Right kidney (tissue), 1 donor: ENCODE data around the gene IRF8.

Experiments used
- DNase-seq: peaks from one replicate; pipeline ENCODE4 v3.0.0-alpha.2; 2016

Gene IRF8

GRCh38 chr16:85960486-85961046 lies 61.6 kb downstream of the IRF8 start:
- no peak for DNase-seq

DNA sequence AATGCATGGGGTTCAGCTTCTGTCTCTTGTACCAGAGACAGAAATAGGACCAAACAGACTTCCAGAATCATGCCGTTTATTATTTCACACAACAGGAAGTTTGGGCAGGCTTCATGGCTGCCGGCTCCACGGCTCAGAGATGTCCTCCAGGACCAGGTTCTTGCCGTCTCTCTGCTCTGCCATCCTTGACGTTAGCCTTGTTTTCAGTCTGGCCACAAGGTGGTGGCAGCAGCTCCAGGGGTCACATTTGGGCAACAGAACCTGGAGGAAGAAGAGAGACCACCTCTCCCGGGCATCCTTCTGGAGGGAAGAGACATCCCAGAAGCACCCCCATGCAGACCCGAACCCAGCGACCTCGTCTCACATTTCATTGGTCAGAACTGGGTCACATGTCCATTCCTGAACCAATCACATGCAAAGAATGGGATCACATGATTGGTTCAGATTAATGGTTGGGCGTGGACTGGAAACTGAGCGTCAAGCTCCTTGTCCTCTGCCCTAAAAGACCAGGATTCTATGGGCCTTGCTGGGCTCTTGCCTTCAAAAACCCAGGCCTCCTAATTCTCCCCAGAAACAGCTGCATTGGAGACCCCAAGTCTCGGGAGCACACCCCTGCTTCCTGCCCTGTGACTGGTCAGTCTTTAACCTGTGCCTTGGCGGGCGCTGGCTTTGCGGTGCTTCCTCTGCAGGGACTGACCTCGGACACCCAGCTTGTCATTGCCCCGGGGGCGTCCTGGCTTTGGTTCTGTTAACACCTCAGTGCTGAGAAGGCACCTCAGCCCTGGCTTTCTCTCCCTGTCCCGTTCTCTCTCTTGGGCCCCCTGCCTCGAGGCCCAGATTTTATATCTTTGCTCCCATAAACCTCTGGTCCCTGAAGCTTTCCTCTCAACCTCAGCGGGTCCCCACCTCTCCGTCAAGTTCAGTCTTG lies 63.3 kb downstream of the IRF8 start:
- no peak for DNase-seq

GRCh38 chr16:85963753-85964285 lies 64.9 kb downstream of the IRF8 start:
- no peak for DNase-seq

- no peak for DNase-seq
These were observed 66.2 kb downstream of the IRF8 start for GRCh38 chr16:85965125-85965524.

GRCh38 chr16:85967111-85967510 lies 68.1 kb downstream of the IRF8 start:
- no peak for DNase-seq

- DNase-seq: no peak
These were observed 69.3 kb downstream of the IRF8 start for GRCh38 chr16:85968041-85968920.

- no peak for DNase-seq
These were observed 70.2 kb downstream of the IRF8 start for GRCh38 chr16:85969159-85969558.

DNA sequence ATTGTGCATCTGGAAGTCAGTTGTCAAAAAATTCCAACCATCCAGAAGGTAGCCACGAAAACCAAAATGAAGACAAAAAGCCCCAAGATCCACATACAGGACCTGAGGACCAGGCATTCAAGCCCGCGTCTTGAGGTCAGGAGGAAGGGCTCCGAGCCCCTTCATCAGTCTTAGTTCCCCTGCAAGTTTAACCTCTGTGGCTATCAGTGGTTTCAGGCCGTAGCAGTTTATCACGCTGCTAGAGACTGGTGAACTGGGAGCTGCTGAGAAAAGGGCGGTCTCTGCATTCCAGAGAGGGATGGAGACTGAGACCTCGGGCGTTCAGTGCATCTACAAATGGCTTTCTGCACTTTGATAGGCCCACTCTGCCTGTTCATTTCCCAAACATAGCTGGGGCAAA lies 70.6 kb downstream of the IRF8 start:
- DNase-seq: no peak

DNA sequence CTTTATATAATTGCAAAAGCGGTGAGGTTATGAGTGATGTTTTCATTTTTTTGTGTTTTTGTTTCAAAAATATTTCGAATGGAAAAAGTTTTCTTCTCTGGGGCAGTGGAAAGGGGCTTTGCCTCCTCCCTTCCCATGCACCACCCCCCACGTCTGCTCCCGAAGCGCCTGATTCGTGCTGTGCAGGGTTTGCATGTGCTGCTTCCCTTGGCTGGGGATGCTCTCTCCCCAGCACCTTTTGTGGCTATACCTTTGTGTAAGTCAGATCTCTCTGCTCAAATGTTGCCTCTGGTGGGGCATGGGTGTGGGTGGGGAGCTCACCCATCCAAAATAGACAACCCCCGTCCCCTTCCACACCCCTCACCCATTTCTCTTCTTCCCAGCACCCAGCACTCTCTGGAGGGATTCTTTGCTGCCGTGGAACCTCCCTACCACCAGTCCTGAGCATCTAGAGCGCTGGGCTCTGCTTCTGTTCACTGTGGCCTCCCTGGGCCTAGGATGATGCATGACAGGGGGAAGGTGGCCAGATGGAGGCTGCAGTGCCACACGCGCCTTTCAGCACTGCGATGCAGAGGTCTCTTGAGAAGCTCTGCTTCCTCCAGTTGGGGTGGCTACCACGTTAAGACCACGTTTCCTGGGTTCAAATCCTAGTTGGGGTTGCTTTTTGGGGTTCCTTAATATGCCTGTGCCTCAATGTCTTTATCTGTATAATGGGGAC lies 71.2 kb downstream of the IRF8 start:
- no peak for DNase-seq

DNA sequence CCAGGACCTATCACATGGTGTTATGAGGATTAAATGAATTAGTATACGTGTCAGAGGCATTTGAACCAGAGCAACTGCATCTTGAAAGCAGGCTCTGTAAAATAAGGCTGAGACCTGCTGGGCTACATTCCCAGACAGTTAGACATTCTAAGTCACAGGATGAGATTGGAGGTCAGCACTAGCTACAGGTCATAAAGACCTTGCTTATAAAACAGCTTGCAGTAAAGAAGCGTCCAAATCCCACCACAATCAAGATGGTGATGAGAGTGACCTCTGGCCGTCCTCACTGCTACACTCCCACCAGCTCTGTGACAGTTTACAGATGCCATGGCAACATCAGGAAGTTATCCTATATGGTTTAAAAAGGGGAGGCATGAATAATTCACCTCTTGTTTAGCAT lies 71.8 kb downstream of the IRF8 start:
- no peak for DNase-seq
